ENCODE measurements around the gene RHOV. TPM values are rescaled to one million over a fixed set of nuclear protein-coding genes. Genes with fewer than 3 reads are reported as not detected.

RHOV gene
- total RNA-seq, 1 donor from 2014 or later, result not detected

GRCh38 chr15:40845511-40846284 lies 28.3 kb downstream of the RHOV start:
- DNase-seq (ENCODE audit: low read depth, low spot score), result no peak

- DNase-seq (ENCODE audit: low read depth, low spot score), result no peak
These were observed 29.0 kb downstream of the RHOV start for GRCh38 chr15:40845036-40845435.

GRCh38 chr15:40844696-40845030 lies 29.4 kb downstream of the RHOV start:
- DNase-seq (ENCODE audit: low read depth, low spot score), result no peak

GRCh38 chr15:40843885-40844695 lies 29.9 kb downstream of the RHOV start, which contains the start of gene SPINT1:
Gene SPINT1, plus strand, starts transcription at chr15:40844048. Its CDS starts 507 bp downstream, at chr15:40844555.
- DNase-seq (ENCODE audit: low read depth, low spot score), result no peak

GRCh38 chr15:40843261-40843884 lies 30.7 kb downstream of the RHOV start:
- DNase-seq (ENCODE audit: low read depth, low spot score), result no peak

GRCh38 chr15:40841741-40842140 lies 32.3 kb downstream of the RHOV start:
- DNase-seq (ENCODE audit: low read depth, low spot score), result no peak

- DNase-seq (ENCODE audit: low read depth, low spot score), result no peak
These were observed 35.3 kb downstream of the RHOV start for GRCh38 chr15:40838756-40839155.

- no peak for DNase-seq (ENCODE audit: low read depth, low spot score)
These were observed 38.0 kb downstream of the RHOV start for GRCh38 chr15:40836020-40836419.

GRCh38 chr15:40832903-40833302 lies 41.1 kb downstream of the RHOV start:
- no peak for DNase-seq (ENCODE audit: low read depth, low spot score)

GRCh38 chr15:40831861-40832260 lies 42.2 kb downstream of the RHOV start:
- no peak for DNase-seq (ENCODE audit: low read depth, low spot score)

- DNase-seq (ENCODE audit: low read depth, low spot score), result no peak
These were observed 43.1 kb downstream of the RHOV start for GRCh38 chr15:40830884-40831283.

- DNase-seq (ENCODE audit: low read depth, low spot score), result no peak
These were observed 44.9 kb downstream of the RHOV start for GRCh38 chr15:40829115-40829514.

GRCh38 chr15:40828447-40829036 lies 45.5 kb downstream of the RHOV start, which contains the start of gene PPP1R14D:
Gene PPP1R14D, minus strand, starts transcription at chr15:40828708. Its CDS starts 67 bp downstream, at chr15:40828641.
- no peak for DNase-seq (ENCODE audit: low read depth, low spot score)

GRCh38 chr15:40826423-40827075 lies 47.5 kb downstream of the RHOV start:
- DNase-seq (ENCODE audit: low read depth, low spot score), result no peak

GRCh38 chr15:40825661-40826422 lies 48.2 kb downstream of the RHOV start:
- no peak for DNase-seq (ENCODE audit: low read depth, low spot score)

GRCh38 chr15:40823572-40824343 lies 50.3 kb downstream of the RHOV start:
- DNase-seq (ENCODE audit: low read depth, low spot score), result no peak
